ENCODE results near the gene BANP.
A peak's percentile ranks its signal among the peaks of the same experiment; 100 is the strongest.

BANP gene

GRCh38 chr16:88069397-88070168, 118.3 kb downstream of the BANP start:
- CTCF ChIA-PET = no interaction called here
- peaks cover 0 to 40% of the 10 kb centered on the region in 2 experiments; a peak in 1 of 3 replicates for H3K36me3 ChIP-seq (ENCODE audit: control insufficient read depth in 2 of 2, insufficient read depth in 1 of 2, low read length in 2 of 2)
- no peaks in the 10 kb centered on the region for H3K4me1 ChIP-seq (ENCODE audit: control insufficient read depth, insufficient read depth, low read length)
- H3K9me3 ChIP-seq (ENCODE audit: control insufficient read depth, insufficient read depth, low read depth, low read length) = no peaks in the 10 kb centered on the region
- TF ChIP-seq ZNF155 (tag by site-specific recombination; IDR thresholded peaks at IDR 0.05) (no peak), ZNF133 (tag by site-specific recombination; IDR thresholded peaks at IDR 0.05) (peak; percentile 66)
- POLR2A ChIA-PET = no interaction called here
- H3K4me3 ChIP-seq (ENCODE audit: low read depth, low read length) = no peak overlapping the region
- H3K27ac ChIP-seq (ENCODE audit: extremely low read depth, low read depth, low read length) = no peak overlapping the region

GRCh38 chr16:88070341-88070740, 119.1 kb downstream of the BANP start:
- no peaks in the 10 kb centered on the region for H3K9me3 ChIP-seq (ENCODE audit: control insufficient read depth, insufficient read depth, low read depth, low read length)
- no peak overlapping the region for H3K4me3 ChIP-seq (ENCODE audit: low read depth, low read length)
- CTCF ChIA-PET = no interaction called here
- TF ChIP-seq ZNF626 (tag by site-specific recombination; IDR thresholded peaks at IDR 0.05) (no peak), REST (tag by site-specific recombination; IDR thresholded peaks at IDR 0.05) (no peak), KLF16 (tag by site-specific recombination; IDR thresholded peaks at IDR 0.05) (no peak), OVOL3 (tag by site-specific recombination; IDR thresholded peaks at IDR 0.05) (no peak), ZNF280D (tag by site-specific recombination; IDR thresholded peaks at IDR 0.05) (no peak), ZNF792 (tag by site-specific recombination; IDR thresholded peaks at IDR 0.05) (no peak), ZNF132 (tag by site-specific recombination; IDR thresholded peaks at IDR 0.05; ENCODE audit: borderline replicate concordance) (no peak), ZNF488 (tag by site-specific recombination; IDR thresholded peaks at IDR 0.05) (no peak), ZNF704 (tag by site-specific recombination; IDR thresholded peaks at IDR 0.05) (no peak), ZNF521 (tag by site-specific recombination; IDR thresholded peaks at IDR 0.05) (no peak), ZNF10 (tag by site-specific recombination; IDR thresholded peaks at IDR 0.05) (no peak)
- TF ChIP-seq, protein P1, sequence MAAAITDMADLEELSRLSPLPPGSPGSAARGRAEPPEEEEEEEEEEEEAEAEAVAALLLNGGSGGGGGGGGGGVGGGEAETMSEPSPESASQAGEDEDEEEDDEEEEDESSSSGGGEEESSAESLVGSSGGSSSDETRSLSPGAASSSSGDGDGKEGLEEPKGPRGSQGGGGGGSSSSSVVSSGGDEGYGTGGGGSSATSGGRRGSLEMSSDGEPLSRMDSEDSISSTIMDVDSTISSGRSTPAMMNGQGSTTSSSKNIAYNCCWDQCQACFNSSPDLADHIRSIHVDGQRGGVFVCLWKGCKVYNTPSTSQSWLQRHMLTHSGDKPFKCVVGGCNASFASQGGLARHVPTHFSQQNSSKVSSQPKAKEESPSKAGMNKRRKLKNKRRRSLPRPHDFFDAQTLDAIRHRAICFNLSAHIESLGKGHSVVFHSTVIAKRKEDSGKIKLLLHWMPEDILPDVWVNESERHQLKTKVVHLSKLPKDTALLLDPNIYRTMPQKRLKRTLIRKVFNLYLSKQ (tag by site-specific recombination; IDR thresholded peaks at IDR 0.05; ENCODE audit: borderline replicate concordance) = no peak
- POLR2A ChIA-PET = no interaction called here
- H3K27ac ChIP-seq (ENCODE audit: extremely low read depth, low read depth, low read length) = no peak overlapping the region
- peaks cover 0 to 40% of the 10 kb centered on the region in 2 experiments; a peak in 2 of 3 replicates for H3K36me3 ChIP-seq (ENCODE audit: control insufficient read depth in 2 of 2, insufficient read depth in 1 of 2, low read length in 2 of 2)
- H3K4me1 ChIP-seq (ENCODE audit: control insufficient read depth, insufficient read depth, low read length) = no peaks in the 10 kb centered on the region
